Muscle layer of colon (tissue), 2 donors: Measurements from ENCODE around the gene MLF1.
A peak's percentile ranks its signal among the peaks of the same experiment; 100 is the strongest.

ENCODE experiments used
- H3K27ac ChIP-seq: one replicate; pipeline ENCODE4 v1.7.0; 2013; ENCODE audit warnings: low read depth, mild to moderate bottlenecking, low read length, moderate library complexity
- H3K27me3 ChIP-seq, 2 donors: one replicate each; pipeline ENCODE4 v1.7.0; 2013; ENCODE audit warnings: low read length in 2 of 2, mild to moderate bottlenecking in 2 of 2; ENCODE audit not compliant: insufficient read depth in 2 of 2, control insufficient read depth in 1 of 2
- H3K36me3 ChIP-seq: one replicate; pipeline ENCODE4 v1.7.0; 2013; ENCODE audit warnings: mild to moderate bottlenecking, low read length; ENCODE audit not compliant: insufficient read depth
- H3K4me1 ChIP-seq: one replicate; pipeline ENCODE4 v1.7.0; 2013; ENCODE audit warnings: mild to moderate bottlenecking, low read length; ENCODE audit not compliant: insufficient read depth
- H3K4me3 ChIP-seq, 2 donors: one replicate each; pipeline ENCODE4 v1.7.0; 2013; ENCODE audit warnings: low read length in 2 of 2, low read depth in 1 of 2, mild to moderate bottlenecking in 1 of 2, moderate library complexity in 1 of 2
- H3K9ac ChIP-seq: one replicate; pipeline ENCODE4 v1.7.0; 2013; ENCODE audit warnings: low read length
- H3K9me3 ChIP-seq: one replicate; pipeline ENCODE4 v1.7.0; 2013; ENCODE audit warnings: mild to moderate bottlenecking, low read length
- donor health status: abdominal sarcoma.
- donor health status: Adenocarcinoma of cecum.

The MLF1 gene

DNA sequence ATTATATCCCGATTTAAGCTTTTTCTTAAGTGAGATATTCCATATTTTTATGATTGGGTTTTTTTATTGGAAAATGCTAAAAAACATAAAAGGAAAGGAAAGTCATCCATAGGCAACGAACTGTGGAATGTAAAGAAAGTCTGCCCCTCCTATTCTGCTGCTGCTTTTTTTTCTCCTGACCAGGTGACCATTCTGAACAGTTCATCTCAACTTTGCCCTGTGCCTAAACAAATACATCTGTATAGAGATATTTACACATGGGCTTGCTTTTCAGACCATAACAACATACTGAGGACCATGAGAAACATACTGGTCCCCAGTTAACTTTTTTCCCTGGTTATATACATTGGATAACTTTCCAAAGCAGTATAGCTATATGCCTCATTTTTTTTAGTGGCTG, 18.9 kb upstream of the MLF1 start:
- H3K4me3 ChIP-seq, result no peak overlapping the region
- H3K4me1 ChIP-seq, result no peaks in the 10 kb centered on the region
- no peaks in the 10 kb centered on the region for H3K9me3 ChIP-seq
- no peak overlapping the region for H3K9ac ChIP-seq
- H3K27me3 ChIP-seq, result no peaks in the 10 kb centered on the region
- H3K36me3 ChIP-seq, result no peaks in the 10 kb centered on the region
- H3K27ac ChIP-seq, result no peak overlapping the region

DNA sequence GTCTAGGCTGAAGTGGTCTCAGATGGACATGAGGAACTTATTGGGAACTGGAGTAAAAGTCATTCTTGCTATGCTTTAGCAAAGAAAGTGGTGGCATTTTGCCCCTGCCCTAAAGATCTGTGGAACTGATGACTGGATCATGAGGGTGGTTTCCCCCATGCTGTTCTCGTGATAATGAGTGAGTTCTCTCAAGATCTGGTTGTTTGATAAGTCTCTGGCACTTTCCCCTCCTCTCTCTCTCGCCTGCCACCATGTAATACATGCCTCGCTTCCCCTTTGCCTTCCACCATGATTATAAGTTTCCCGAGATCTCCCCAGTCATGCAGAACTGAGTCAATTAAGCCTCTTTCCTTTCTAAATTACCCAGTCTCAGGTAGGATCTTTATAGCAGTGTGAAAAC, 11.5 kb upstream of the MLF1 start:
- Histone ChIP-seq H3K27ac (no peak overlapping the region), H3K4me1 (no peaks in the 10 kb centered on the region), H3K27me3 (no peaks in the 10 kb centered on the region), H3K9ac (no peak overlapping the region), H3K9me3 (no peaks in the 10 kb centered on the region), H3K36me3 (no peaks in the 10 kb centered on the region), H3K4me3 (no peak overlapping the region)

- Histone ChIP-seq H3K4me1 (no peaks in the 10 kb centered on the region), H3K27me3 (no peaks in the 10 kb centered on the region), H3K9me3 (no peaks in the 10 kb centered on the region), H3K4me3 (no peak overlapping the region), H3K27ac (no peak overlapping the region), H3K9ac (no peak overlapping the region), H3K36me3 (no peaks in the 10 kb centered on the region)
These were observed 10.0 kb upstream of the MLF1 start for GRCh38 chr3:158560979-158561378.

DNA sequence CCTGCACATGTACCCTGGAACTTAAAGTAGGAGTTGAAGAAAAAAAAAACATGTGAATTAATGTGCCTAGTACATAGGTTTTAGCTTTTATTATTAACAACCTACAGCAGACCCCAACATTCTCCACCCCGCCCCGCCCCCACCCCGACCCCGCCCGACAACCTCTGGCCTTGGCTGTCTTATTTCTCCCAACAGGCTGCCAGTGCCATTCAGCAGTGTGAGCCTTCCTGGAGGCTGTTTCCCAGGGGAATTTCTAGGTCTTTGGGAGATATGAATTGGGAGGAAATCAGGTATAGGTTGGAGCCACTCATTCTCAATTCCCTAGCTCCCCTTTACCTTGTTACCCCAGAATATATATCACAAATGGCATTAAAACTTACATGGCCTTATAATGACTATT, 8.3 kb upstream of the MLF1 start:
- Histone ChIP-seq H3K4me3 (no peak overlapping the region), H3K9me3 (no peaks in the 10 kb centered on the region), H3K36me3 (no peaks in the 10 kb centered on the region), H3K4me1 (no peaks in the 10 kb centered on the region), H3K27ac (no peak overlapping the region), H3K27me3 (no peaks in the 10 kb centered on the region), H3K9ac (no peak overlapping the region)

DNA sequence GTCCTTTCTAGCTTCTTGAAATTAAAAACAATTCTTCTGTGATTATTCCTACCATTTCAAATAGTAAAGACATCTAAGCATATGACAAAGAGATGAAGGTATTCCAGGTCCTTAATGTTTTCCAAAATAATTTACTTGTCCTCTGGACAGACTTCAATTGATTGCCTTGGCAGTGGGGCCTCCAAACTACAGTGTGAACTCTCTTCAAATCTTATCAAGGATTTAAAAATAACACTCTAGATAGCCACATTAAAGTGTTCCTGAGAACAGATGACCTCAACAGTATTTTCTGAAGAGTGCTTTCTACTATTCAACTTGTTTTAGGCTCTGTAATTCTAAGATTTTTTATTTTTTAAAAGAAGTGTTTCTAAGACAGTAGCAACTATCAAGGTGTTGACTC, 7.9 kb upstream of the MLF1 start:
- H3K9me3 ChIP-seq, result no peaks in the 10 kb centered on the region
- no peaks in the 10 kb centered on the region for H3K27me3 ChIP-seq
- H3K27ac ChIP-seq, result no peak overlapping the region
- no peak overlapping the region for H3K9ac ChIP-seq
- no peak overlapping the region for H3K4me3 ChIP-seq
- H3K36me3 ChIP-seq, result no peaks in the 10 kb centered on the region
- H3K4me1 ChIP-seq, result no peaks in the 10 kb centered on the region

- Histone ChIP-seq H3K9me3 (no peaks in the 10 kb centered on the region), H3K4me3 (no peak overlapping the region), H3K36me3 (no peaks in the 10 kb centered on the region), H3K27ac (no peak overlapping the region), H3K9ac (no peak overlapping the region), H3K27me3 (no peaks in the 10 kb centered on the region), H3K4me1 (no peaks in the 10 kb centered on the region)
These were observed 5.9 kb upstream of the MLF1 start for GRCh38 chr3:158565076-158565475.

DNA sequence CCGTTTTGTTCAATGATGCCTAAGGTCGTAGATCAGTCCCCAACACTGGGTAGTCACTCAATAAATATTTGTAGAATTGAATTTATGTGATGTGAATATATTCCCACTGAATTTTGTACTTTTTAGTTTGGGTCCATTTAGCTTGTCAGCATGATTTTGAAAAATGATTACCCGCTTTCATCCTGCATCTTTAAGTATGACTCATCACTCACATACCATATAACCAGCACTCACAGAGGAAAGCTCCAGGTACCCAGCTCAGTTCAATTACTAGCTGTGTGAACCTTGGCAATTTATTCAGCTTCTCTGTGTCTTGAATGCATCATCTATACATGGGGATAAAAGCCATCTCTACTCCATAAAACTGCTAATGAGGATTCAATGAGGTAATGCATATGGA, 2.2 kb upstream of the MLF1 start:
- Histone ChIP-seq H3K4me3 (no peak overlapping the region), H3K36me3 (no peaks in the 10 kb centered on the region), H3K9ac (no peak overlapping the region), H3K4me1 (peaks cover 12% of the 10 kb centered on the region), H3K27me3 (no peaks in the 10 kb centered on the region), H3K9me3 (no peaks in the 10 kb centered on the region), H3K27ac (no peak overlapping the region)

DNA sequence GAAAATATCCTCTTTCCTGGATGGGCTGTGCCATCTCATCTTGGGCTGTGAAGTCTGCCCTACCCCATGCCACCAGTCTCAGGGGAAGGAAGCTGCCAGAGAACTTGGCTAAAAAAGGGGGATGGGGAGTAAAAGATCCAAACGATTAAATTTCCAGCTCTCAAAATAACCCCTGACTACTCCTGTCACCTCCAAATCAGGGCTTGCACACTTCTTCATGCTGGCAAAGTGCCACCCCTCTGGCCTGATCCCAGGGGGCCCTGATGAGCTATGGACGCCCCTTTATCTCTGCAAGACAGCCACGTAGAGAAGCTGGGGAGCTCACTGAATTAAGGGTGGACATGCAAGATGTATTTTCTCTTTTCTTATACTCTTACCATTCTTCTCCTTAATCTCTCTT, 1.2 kb upstream of the MLF1 start:
- H3K27ac ChIP-seq, result no peak overlapping the region
- no peaks in the 10 kb centered on the region for H3K36me3 ChIP-seq
- H3K4me3 ChIP-seq, result no peak overlapping the region
- H3K4me1 ChIP-seq, result peaks cover 12% of the 10 kb centered on the region
- H3K27me3 ChIP-seq, result no peaks in the 10 kb centered on the region
- H3K9me3 ChIP-seq, result no peaks in the 10 kb centered on the region
- no peak overlapping the region for H3K9ac ChIP-seq

DNA sequence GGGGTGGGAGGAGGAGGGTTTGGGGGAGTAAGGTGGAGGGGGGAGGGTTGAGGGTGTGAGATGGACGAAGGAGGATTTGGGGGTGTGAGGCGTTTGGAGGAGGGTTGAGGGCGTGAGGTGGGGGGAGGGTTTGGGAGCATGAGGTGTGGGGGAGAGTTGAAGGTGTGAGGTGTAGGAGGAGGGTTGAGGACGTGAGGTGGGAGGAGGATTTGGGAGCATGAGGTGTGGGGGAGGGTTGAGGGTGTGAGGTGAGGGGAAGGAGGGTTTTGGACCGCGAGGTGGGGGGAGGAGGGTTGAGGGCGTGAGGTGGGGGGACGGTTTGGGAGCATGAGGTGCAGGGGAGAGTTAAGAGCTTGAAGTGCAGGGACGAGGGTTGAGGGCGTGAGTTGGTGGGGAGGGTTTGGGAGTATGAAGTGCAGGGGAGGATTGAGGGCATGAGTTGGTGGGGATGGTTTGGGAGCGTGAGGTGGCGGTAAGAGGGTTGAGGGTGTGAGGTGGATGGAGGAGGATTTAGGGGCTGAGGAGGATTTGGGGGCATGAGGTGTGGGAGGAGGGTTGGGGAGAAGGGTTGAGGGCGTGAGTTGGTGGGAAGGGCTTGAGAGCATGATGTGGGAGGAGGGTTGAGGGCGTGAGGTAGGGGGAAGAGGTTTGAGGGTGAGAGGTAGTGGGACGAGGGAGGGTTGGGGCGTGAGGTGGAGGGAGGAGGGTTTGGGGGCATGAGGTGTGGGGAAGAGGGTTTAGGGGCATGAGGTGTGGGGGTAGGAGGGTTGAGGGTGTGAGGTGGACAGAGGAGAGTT, 1.2 kb downstream of the MLF1 start:
- Histone ChIP-seq H3K9me3 (no peaks in the 10 kb centered on the region), H3K36me3 (no peaks in the 10 kb centered on the region), H3K4me1 (peaks cover 12% of the 10 kb centered on the region), H3K9ac (no peak overlapping the region), H3K27me3 (no peaks in the 10 kb centered on the region), H3K27ac (no peak overlapping the region), H3K4me3 (peak overlapping the region in 1 of 2 donors; percentile 90)

DNA sequence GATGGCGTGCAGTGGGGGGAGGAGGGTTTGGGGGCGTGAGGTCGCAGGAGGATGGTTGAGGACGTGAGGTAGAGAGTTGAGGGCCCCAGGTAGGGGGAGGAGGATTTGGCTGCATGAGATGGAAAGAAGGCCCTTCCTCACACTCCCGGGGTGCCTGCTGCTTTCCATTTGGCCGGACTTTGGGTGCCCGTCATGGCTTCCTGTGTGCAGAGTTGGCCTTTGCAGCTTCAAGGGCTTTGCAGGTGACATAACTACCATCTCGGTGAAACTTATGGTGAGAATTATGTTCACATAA, 1.7 kb downstream of the MLF1 start:
- no peak overlapping the region for H3K9ac ChIP-seq
- no peak overlapping the region for H3K27ac ChIP-seq
- no peaks in the 10 kb centered on the region for H3K27me3 ChIP-seq
- H3K36me3 ChIP-seq, result no peaks in the 10 kb centered on the region
- no peak overlapping the region for H3K4me3 ChIP-seq
- no peaks in the 10 kb centered on the region for H3K9me3 ChIP-seq
- peaks cover 12% of the 10 kb centered on the region for H3K4me1 ChIP-seq

DNA sequence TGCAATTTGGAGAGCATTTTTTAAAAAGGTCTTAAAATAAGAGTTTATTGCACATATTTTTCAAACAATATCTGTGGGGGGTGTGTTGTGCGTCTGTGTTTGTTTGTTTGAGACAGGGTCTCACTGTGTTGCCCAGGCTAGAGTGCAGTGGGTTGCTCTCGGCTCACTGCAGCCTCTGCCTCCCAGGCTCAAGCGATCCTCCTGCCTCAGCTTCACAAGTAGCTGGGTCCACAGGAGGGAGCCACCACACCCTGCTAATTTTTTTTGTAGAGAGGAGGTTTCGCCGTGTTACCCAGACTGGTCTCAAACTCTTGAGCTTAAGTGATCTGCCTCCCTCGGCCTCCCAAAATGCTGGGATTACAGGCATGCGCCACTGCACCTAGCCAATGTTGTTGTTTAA, 2.7 kb downstream of the MLF1 start:
- Histone ChIP-seq H3K9me3 (no peaks in the 10 kb centered on the region), H3K4me1 (peaks cover 12% of the 10 kb centered on the region), H3K9ac (no peak overlapping the region), H3K4me3 (no peak overlapping the region), H3K36me3 (no peaks in the 10 kb centered on the region), H3K27ac (no peak overlapping the region), H3K27me3 (no peaks in the 10 kb centered on the region)

GRCh38 chr3:158574646-158575045, 3.7 kb downstream of the MLF1 start:
- Histone ChIP-seq H3K27ac (no peak overlapping the region), H3K27me3 (no peaks in the 10 kb centered on the region), H3K4me3 (no peak overlapping the region), H3K4me1 (peaks cover 12% of the 10 kb centered on the region), H3K9me3 (no peaks in the 10 kb centered on the region), H3K9ac (no peak overlapping the region), H3K36me3 (no peaks in the 10 kb centered on the region)
